NOMO-1 (cell line): ENCODE results near the gene C14orf39.

Experiments used
- DNase-seq, 2 experiments: peaks; one replicate each; lab custom pipeline; 2025; ENCODE audit not compliant: unreplicated experiment in 2 of 2; lab: John Stamatoyannopoulos, UW

Gene C14orf39

GRCh38 chr14:60485598-60486251, at the start of gene C14orf39:
Gene C14orf39 (minus strand): TSS chr14:60486063. CDS start chr14:60485078, 985 bp downstream.
- DNase-seq, result no peak

- DNase-seq, result no peak
These were observed 46.6 kb upstream of the C14orf39 start for GRCh38 chr14:60532442-60532841.

- no peak for DNase-seq
These were observed 29.8 kb upstream of the C14orf39 start for GRCh38 chr14:60515511-60516289.

- no peak for DNase-seq
These were observed 29.1 kb upstream of the C14orf39 start for GRCh38 chr14:60514741-60515491.

- DNase-seq, result no peak
These were observed 28.5 kb upstream of the C14orf39 start for GRCh38 chr14:60514378-60514740.

GRCh38 chr14:60512973-60513571, 27.2 kb upstream of the C14orf39 start:
- DNase-seq, result no peak

- DNase-seq, result no peak
These were observed 26.3 kb upstream of the C14orf39 start for GRCh38 chr14:60512126-60512525.

- DNase-seq, result no peak
These were observed 25.2 kb upstream of the C14orf39 start for GRCh38 chr14:60510951-60511599.

GRCh38 chr14:60510254-60510950, 24.5 kb upstream of the C14orf39 start:
- DNase-seq, result no peak

- no peak for DNase-seq
These were observed 23.8 kb upstream of the C14orf39 start for GRCh38 chr14:60509438-60510253.

- no peak for DNase-seq
These were observed 23.0 kb upstream of the C14orf39 start, which contains the start of gene SIX6 for GRCh38 chr14:60508707-60509437. Gene SIX6 (plus strand): TSS chr14:60509146. CDS start chr14:60509399, 253 bp downstream.

GRCh38 chr14:60508363-60508706, 22.5 kb upstream of the C14orf39 start:
- DNase-seq, result no peak

GRCh38 chr14:60506985-60507829, 21.3 kb upstream of the C14orf39 start:
- no peak for DNase-seq

- no peak for DNase-seq
These were observed 20.7 kb upstream of the C14orf39 start for GRCh38 chr14:60506462-60506984.

GRCh38 chr14:60506010-60506409, 20.1 kb upstream of the C14orf39 start:
- no peak for DNase-seq

- DNase-seq, result no peak
These were observed 19.6 kb upstream of the C14orf39 start for GRCh38 chr14:60505448-60505847.

GRCh38 chr14:60502541-60502940, 16.7 kb upstream of the C14orf39 start:
- DNase-seq, result no peak
